Measurements from ENCODE around the gene RUNX3.

RUNX3 gene

DNA sequence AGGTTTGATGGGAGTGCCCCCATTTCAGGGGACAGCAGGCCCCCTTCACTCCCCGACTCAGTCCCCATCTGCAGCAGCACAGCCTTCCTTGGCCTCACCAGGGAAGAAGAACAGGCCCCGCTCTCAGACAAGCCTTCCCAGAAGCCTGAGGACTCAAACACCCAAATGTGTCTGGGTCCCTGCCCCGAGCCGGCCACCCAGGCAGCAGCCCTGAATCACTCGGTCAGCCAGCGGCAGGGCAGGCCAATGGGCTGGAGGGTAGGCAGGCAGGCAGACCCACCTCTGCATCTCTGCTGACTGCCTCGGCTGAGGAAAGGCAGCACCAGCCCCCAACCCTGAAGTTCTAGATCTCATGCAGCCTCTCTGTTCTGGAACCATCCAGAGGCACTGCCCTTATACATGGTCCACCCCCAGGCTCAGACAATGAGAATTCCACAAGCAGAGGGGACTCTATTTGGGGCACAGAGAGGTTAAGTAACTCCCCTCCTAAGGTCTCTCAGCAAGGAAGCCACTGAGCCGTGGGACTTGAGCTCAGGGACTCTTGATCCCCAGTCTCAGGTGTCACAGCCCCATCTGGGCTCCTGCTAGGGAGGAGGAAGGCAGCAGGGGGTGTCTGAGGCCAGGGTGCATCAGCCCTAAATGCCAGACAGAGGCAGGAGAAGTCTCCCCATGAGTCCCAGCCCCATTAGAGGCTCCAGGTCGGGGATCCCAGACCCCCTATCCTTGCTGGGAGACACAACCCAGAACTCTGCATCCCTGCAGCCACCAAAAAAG, 33.2 kb upstream of the RUNX3 start:
- no peak for DNase-seq (ENCODE audit: low read depth in 2 of 2)

DNA sequence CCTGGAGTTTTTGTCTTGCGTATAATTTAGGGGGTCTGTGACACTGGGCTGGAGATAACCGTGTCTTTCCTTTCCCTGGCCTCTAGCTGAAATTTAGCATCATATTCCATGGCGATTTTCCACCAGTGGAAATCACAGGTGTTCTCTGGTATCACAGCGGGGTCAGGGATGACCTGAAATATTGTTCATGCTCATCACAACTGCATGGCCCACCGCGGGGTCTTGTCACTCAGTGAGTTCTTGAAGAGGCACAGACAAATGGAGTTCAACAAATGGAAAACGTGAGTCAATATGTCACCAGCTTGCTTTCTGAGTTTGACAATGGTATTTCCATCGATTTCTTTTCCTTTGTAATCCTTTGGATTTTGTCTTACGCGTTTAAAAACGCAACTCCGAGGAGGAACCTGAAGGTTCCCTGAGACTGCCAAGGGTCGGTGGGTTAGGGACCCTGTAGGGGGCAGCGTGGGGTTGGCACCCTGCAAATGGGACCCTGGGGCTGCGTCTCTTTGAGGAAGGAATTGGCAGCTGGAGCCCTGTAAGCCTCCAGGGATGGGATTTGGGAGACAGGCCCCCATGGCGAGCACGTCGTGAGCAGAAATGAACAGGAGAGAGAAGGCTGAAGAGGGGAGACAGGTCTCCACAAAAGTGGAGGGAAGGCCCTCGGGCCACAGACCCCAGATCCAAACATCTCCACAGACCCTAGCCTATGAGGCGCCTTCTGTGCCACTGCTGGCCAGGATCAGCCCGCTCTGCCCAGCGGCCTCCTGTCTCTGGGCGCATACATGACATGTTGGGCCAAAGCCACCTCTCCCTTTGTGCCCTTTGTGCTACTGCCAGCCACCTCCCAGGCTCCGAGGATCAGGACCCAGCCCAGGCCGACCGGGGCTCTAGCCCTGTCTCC, 32.1 kb upstream of the RUNX3 start:
- no peak for DNase-seq (ENCODE audit: low read depth in 2 of 2)

DNA sequence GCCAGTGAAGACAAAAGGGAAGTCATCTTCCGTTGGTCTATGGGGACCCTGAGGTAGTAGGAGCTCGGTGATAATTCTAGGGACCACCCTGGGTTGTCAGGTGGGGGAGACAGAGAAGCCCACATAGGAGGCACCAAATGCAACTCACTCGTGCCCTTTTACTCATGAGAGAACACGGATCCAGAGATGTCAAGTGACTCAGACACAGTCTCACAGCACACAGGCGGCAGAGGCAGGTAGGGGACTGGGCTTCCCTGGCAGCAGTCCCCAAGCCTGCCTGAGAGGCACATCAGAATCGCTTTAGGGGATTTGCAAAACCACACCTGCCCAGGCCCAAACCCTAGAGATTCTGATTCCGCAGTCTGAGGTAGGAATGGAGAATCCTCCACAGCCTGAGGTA, 31.3 kb upstream of the RUNX3 start:
- DNase-seq (ENCODE audit: low read depth in 2 of 2): no peak

DNA sequence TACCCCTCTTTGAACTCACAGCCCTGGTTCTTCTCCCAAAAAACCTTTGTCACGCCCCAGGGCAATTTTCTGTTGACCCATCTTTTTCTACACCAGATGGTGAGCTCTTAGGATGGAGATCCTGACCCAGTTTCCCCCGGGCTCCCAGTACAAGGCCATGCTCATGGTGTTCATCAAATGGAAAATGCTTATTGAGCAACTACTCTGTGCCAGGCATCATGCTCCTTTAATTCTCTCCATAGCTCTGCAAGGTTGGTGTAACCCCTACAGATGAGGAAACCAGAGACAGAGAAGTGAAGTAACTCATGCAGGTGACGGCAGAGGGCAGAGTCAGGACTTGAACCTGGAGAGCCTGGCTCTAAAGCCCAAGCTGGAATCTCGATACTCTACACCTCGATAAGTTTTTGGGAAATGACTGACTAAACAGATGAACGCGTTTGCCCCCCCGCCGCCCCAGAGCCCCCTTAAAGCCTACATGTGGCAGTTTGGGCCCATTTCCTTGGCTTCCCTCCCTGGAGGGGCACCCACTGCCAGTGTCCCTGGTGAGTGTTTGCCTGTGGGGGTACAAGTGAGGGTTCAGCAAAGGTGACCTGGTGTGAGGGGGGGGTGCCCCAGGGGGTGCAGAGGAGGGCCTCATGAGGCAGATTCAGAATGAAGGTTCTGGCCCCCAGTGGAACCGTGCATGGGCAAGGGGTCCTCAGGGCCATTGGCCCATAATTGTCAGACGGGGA, 30.2 kb upstream of the RUNX3 start:
- DNase-seq (ENCODE audit: low read depth in 2 of 2): no peak

DNA sequence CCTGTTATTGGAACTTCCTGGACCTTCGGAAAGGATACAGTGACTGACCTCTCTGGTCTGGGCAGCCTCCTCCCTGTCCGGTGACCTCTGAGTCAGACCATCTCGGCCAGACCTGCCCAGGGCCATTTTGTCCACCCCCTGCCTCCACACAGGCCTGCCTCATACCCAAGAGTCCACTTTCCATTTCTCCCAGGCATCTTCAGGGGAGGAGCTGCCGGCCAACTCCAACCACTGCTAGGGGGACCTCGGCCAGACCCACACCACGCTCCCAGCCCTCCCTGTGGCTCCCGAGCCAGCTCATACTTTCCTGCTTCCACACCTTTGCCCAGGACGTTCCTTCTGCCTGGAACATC, 29.5 kb upstream of the RUNX3 start:
- no peak for DNase-seq (ENCODE audit: low read depth in 2 of 2)

DNA sequence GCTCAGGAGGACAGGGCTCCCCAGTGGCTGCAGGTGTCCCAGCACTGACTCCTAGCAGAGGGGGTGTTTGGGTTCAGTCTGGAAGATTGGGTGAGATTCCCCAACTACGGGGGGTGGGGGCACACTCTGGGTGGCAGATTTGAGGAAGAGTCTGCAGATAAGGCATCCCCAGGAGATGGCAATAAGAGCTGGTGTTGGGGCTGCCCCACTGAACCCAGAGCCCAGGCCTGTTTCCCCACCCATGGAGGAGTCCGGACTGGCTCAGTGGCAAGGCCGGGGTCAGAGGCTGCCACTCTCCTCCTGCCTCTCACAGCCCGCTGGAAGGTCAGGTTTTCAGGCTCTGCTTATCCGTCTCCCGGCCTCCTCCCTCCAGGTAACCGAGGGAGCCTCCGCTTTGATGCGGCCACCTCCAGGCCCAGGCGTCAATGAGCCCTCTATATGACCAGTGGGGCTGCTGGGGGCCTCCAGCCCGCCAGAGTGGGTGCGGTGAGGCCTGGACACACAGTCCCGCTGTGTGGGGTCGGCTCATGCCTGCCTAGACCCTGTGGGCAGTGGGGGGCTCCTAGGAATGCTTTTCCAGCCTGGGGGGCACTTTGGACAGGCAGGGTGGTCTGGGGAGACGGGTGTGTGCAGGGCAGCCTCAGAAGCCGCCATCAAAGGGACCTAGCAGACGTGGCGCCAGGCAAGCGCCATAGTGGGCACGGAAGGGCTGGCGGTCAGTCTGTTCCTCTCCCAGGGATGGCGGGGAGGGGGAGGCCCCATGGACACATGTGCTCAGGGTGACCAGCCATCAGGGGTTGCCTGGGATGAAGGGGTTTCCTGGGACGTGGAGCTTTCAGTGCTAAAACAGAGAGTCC, 28.9 kb upstream of the RUNX3 start:
- no peak for DNase-seq (ENCODE audit: low read depth in 2 of 2)

DNA sequence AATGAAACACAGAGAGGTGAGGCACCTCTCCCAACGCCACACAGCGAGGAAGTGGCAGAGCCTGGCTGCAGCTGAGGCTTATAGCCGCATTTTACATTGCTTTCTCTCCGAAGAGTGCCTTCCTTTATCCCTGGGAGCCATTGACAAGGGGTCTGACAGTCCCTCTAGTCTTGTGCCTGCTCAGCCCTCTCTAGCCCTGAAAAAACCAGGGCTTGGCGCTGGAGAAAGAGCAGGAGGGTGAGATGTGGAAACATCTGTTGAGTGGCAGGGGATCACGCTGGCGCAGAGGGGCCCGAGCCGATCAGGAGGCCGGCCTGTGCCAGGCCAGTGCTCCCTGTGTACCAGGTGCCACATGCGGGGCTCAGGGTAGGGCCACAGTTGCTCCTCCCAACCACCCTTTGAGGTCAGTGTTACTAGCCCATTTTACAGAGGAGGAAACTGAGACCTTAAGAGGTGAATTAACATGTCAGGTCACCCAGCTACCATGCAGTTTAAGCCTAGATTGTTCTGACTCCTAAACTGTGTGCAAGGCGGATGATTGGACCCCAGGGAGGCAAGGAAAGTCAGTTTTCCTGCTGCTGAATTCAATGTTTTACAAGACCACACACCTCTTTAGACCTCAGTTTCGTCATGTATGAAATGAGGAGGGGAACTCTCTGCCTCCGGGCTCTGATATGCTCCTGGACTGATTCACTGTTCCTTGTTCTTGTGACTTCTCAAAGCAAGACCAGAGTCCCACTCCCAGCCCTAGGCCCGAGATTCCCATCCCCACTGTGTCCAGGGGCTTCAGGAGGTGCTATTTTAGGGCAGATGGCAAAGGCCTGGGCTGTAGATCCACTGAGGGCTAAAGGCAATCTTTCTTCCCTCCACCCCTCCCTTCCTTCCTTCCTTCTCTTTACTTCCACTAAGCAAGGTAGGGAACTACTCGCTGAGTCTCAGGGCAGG, 28.0 kb upstream of the RUNX3 start:
- DNase-seq (ENCODE audit: low read depth in 2 of 2): no peak

DNA sequence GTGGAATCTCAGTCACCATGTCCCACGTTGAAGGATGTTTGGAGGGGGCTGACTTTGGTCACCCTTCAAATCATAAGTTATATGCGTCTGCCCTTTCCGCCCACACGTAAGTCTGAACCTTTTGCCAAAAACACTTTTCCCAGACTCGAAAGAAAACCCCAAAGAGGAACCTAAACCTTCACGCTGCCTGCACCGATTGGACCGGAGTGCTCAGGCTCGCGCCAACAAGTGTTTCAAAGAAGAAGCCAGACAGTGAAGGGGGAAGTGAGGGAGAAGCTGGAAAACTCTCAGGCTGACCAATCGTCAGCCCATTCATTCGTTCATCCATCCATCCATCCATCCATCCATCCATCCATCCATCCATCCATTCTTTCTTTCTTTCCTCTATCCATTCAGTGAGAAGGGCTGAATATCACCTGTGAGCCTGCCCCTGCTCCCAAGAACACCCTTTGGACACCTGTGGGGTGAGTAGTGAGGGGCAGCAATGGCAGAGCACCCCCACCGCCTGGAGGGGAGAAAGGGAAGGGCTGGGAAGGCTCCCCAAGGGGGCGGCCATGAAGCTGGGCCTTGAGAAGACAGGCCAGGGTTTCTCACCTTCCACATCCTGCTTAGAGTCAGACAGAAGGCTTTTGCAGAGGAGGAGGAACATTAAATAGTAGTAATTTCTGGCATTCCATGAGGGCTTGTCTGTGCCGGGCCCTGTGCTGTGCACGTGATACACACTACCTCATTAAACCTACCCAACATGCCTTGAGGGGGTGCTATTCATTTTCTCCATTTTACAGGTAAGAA, 27.1 kb upstream of the RUNX3 start:
- DNase-seq (ENCODE audit: low read depth in 2 of 2): no peak

DNA sequence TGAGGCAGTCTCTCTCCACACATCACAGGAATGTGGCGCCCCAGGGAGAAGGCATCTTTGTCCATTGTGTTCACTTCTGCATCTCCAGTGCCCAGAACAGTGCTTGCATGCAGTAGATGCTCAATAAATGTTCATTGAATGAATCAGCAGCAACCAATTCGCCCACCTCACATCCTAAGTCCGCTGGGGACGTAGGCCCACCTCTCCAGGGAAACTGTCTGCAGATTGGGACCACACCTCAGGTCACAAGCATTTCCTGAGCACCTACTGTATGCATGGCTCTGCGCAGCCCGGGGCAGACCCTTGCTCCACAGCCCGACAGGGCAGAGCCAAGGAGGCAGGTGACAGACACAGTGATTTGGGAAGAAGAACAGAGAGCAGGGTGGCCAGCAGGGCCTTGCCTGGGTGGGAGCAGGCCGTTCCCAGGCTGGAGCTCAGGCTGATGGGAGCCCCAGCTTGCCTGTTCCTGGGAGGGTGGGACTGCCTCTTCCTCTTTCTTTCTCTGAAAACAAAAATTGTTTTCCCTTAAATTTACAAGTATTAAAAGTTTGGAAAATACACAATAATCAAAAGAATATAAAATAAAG, 25.8 kb upstream of the RUNX3 start:
- DNase-seq (ENCODE audit: low read depth in 2 of 2): no peak

DNA sequence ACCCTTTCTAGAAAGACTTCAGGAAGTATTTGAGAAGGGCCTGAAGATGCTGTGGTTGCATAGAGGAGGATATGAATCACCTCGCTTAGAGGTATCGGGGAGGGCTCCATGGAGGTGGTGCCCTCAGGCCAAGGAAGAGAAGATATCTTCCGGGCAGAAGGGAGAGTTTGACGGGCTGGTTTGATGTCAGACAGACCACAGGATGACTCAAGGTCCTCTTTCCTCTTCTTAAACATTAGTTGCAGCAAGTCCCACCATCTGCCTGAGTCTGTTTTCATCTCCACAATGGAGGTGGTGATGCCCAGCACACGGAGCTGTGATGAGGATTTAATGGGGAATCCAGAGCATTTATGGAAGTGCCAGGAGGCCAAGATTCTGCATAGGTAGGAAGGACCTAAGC, 25.1 kb upstream of the RUNX3 start:
- peak in 1 of 2 donors; percentile 65 for DNase-seq (ENCODE audit: low read depth in 2 of 2)

DNA sequence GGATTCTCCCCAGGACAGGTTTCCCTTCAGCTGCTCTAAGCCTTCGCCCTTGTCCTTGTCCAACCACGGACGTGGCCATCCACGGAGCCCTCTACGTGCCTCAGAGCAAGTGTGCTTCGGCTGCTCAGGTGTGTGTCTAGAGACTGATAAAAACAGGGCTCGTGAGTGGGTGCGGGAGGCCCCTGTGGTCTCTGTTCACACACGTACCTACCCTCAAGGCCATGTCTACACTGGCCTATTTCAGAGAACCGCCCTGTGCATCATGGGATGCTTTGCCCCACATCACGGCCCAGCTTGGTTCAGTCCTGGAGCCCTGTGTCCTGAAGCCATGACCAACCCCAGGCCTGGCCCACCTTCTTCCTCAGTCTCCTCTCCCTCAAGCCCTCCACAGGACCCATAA, 24.6 kb upstream of the RUNX3 start:
- DNase-seq (ENCODE audit: low read depth in 2 of 2): no peak

DNA sequence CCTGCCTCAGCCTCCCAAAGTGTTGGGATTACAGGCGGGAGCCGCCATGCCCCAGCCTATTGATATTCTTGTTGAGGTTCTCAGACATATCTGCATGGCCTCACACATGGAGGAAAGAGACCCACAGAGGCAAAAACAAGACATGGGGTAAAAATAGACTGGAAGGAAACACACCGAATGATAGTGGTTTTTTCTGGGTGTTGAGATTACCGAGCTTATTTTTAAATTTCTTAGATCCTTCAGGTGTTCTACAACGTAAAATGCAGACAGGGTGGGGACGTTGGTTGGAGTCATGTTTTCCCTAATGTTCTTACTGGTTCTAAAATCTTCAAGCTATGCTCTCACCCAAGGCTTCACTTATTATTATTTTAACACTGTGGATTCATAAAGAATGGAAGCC, 23.9 kb upstream of the RUNX3 start:
- DNase-seq (ENCODE audit: low read depth in 2 of 2): no peak

DNA sequence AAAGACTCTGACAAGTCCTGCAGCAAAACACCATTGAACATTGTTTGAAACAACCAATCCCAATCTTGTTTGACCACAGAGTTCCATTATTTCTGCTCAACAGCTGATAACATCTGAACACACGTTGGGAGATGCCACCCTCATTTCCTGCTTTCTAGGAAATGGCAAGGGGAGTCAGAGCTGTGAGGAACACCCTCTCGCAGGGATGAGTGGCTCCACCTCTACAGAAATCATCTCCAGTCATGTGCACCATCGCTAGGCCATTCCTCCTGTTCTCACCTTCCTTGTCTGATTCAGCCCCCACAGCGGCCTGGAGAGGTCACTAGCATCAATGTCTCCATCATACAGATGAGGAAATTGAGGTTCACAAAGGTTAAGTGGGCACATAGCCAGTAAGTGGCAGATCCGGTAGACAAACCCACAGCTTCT, 22.4 kb upstream of the RUNX3 start:
- no peak for DNase-seq (ENCODE audit: low read depth in 2 of 2)

DNA sequence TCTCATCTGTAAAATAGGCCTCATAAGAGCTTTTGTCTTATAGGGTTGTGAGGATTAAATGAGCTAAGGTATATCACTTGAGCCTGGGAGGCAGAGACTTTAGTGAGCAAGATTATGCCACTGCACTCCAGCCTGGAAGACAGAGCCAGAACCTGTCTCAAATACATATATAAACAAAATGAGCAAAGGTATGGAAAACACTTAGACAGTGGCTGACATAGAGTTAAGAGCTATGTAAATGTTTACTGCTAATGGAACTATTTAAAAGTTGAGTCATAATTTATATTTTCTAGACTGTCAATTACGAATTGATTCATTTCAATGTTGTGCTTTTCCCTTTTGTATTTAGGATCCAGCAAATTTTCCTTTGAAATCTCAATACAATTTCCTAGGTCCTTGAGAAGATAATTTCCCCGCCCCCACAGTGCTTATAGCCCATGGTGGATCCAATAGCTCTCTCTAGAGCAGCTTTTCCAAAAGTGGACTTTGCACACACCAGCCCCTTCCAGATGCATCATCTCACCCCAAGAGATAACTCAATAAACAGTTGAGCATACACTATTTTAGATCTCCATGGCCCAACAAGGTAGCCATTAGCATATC, 21.8 kb upstream of the RUNX3 start:
- DNase-seq (ENCODE audit: low read depth in 2 of 2): no peak

DNA sequence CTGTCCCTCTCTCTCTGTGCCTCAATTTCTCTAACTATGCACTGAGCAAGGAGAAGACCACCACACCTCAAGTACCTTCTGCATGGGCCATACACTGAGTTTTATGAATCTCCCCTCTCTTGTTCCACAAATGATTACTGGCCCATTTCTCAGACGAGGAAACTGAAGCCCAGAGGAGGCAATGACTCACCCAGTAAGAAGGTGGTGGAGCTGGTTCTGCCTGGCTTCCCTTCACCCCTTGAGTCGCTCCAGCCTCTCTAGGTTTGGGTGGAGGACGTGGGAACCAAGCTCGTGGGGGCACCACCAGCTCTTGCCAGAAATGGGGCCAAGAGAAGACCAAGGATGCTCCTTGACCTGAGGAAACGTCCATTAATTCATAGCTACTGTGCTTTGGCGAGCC, 21.3 kb upstream of the RUNX3 start:
- no peak for DNase-seq (ENCODE audit: low read depth in 2 of 2)

DNA sequence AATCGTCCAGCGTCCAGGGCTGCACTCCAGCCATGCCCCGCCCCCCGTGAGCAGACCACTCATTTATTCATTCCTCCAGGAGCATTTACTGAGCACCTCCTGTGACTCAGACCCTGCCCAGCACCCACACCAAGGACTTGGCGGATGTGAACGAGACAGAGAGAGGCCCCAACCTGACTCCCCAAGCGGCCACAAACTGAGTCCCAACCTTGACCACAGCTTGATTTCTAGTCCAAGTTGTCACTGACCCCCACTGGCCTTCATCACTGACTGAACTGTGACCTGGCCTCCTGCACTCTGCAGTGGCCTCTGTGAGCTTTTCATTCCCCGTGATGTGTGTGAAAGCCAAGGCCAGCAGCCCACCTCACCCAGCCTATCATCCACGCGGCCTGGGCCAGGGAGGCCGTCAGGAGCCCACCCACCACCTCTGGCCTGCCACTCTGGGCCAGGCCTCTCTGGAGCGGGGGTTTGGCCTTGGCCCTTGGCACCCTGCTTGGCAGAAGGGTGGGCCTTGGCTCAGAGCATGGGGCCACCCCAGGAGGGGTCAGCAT, 19.3 kb upstream of the RUNX3 start:
- no peak for DNase-seq (ENCODE audit: low read depth in 2 of 2)

DNA sequence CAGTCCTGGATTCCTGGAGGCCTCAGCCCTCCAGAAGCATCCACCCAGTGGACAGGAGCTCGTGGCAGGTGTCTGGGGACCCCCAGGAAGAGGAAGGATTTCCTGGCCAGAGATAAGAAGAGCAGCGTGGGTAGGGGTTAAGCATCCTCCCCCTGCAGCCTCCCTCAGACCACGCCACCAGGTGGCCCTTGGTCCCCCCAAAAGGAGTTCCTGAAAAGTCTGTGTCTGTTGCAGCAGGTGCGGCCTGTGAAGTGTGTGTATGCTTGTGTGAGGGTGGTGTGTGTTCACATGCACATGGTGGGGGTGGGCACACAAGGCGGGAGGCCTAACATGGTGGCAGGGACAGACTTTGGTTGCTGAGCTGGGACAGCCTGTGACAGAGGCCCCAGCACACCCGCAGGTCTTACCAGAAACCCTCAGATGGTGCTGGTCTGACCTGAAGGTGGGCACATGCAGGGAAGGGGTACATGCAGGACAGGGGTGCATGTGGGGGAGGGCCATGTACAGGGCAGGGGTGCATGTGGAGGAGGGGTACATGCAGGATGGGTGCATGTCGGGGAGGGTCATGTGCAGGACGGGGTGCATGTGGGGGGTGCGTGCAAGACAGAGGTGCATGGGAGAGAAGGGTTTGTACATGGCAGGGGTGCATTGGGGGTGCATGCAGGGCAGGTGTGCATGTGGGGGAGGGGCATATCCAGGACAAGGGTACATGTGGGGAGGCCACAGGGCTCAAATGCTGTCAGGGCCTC, 18.2 kb upstream of the RUNX3 start:
- no peak for DNase-seq (ENCODE audit: low read depth in 2 of 2)

All from stimulated activated CD8-positive, alpha-beta memory T cell treated with anti-CD3 and anti-CD28 coated beads, Interleukin-2, amount 100 ng/mL, for 48 hours (primary cell).